ENCODE data around the gene NEUROD2. TPM values are rescaled to one million over a fixed set of nuclear protein-coding genes. Genes with fewer than 3 reads are reported as not detected.

The NEUROD2 gene
- total and polyA plus RNA-seq, 2 of the 8 experiments (the other 6 are each of a cell fraction or from before 2014, with no cell fraction given): not detected

- Histone ChIP-seq H2BK120ac (replicated peaks; ENCODE audit: low read depth, low read length) (no peak overlapping the region), H4K8ac (ENCODE audit: extremely low read depth, insufficient read depth, low read length) (no peak overlapping the region), H2BK20ac (ENCODE audit: low read length) (no peak overlapping the region), H3K36me3 (ENCODE audit: control insufficient read depth in 2 of 4, insufficient read depth in 4 of 4, low read length in 3 of 4) (no peaks in the 10 kb centered on the region), H3K4ac (replicated peaks; ENCODE audit: insufficient read length, low read depth, low read length) (no peak overlapping the region), H2BK15ac (ENCODE audit: low read length) (no peak overlapping the region), H3K4me2 (ENCODE audit: insufficient read depth in 1 of 2, low read depth in 2 of 2, low read length in 2 of 2) (peak overlapping the region; percentile 90), H3K23ac (ENCODE audit: insufficient read length) (no peak overlapping the region), H3K18ac (ENCODE audit: extremely low read depth, low read length) (no peak overlapping the region; the same call in 1 of the 2 replicates), H3K4me3 (ENCODE audit: extremely low read depth in 1 of 4, insufficient read depth in 2 of 4, low read depth in 3 of 4, low read length in 4 of 4) (peak overlapping the region; percentile 19 to 59 (median 32); a peak in 6 of 8 replicates), H2BK5ac (ENCODE audit: low read depth, low read length) (no peak overlapping the region), H3K79me2 (ENCODE audit: control insufficient read depth in 1 of 2, insufficient read depth in 2 of 2, low read length in 2 of 2) (no peaks in the 10 kb centered on the region), H2BK12ac (ENCODE audit: low read depth, low read length) (0 out of 2 replicates have a peak overlapping the region, but pooled peaks have one; percentile 92), H4K5ac (ENCODE audit: insufficient read length, low read depth, low read length) (no peak overlapping the region), H3K9ac (replicated peaks in 1 of 4; ENCODE audit: extremely low read depth in 1 of 4, low read depth in 3 of 4, low read length in 3 of 4) (no peak overlapping the region), H4K20me1 (replicated peaks in 1 of 2; ENCODE audit: control insufficient read depth in 1 of 2, insufficient read depth in 2 of 2, low read length in 2 of 2) (peaks cover 3 to 15% of the 10 kb centered on the region in 2 experiments), H3K56ac (replicated peaks; ENCODE audit: insufficient read length, low read depth, low read length) (no peak overlapping the region), H3K4me1 (replicated peaks in 1 of 4; ENCODE audit: control insufficient read depth in 3 of 4, insufficient read depth in 4 of 4, low read length in 3 of 4) (peaks cover 5 to 53% (median 32%) of the 10 kb centered on the region in 4 experiments), H3K14ac (ENCODE audit: insufficient read length) (no peak overlapping the region), H3K27me3 (replicated peaks in 1 of 4; ENCODE audit: control insufficient read depth in 3 of 4, extremely low read depth in 1 of 4, insufficient read depth in 3 of 4, low read length in 3 of 4) (peaks cover 86 to 100% (median 98%) of the 10 kb centered on the region in 4 experiments), H2AFZ (ENCODE audit: low read length) (no peak overlapping the region), H2AK5ac (ENCODE audit: low read depth, low read length) (no peak overlapping the region), H3K23me2 (ENCODE audit: low read depth, low read length) (peaks cover 14% of the 10 kb centered on the region; the same call in 1 of the 2 replicates), H3K79me1 (ENCODE audit: low read depth, low read length) (no peaks in the 10 kb centered on the region), H4K91ac (replicated peaks; ENCODE audit: insufficient read length, low read length) (no peak overlapping the region), H3K9me3 (ENCODE audit: insufficient read depth in 2 of 2, low read depth in 1 of 2, low read length in 1 of 2) (no peaks in the 10 kb centered on the region), H3K27ac (ENCODE audit: low read depth, low read length) (no peak overlapping the region)
- FAIRE-seq (no peak), DNase-seq (ENCODE audit: low read depth in 1 of 2, low spot score in 2 of 2) (peak in 1 of 2 experiments; percentile 79)
- POLR2A ChIA-PET (ENCODE audit: partially characterized antibody): interaction anchor here (1.0 to 2.7 kb wide), 9 partner anchors 7 to 66 kb away, joined by 3 to 15 read pairs (median 5); no protein-coding TSS in a partner anchor
- CTCF ChIA-PET (ENCODE audit: partially characterized antibody): interaction anchor here (1.1 to 10.7 kb wide), 6 partner anchors 8 to 65 kb away, joined by 3 to 140 read pairs (median 8); partner anchors contain the start of gene PPP1R1B
- 1% methylated on average over 16 of the region's 31 CpGs; no CpG with 5 or more reads in 1 of the 2 experiments for WGBS, 2 experiments (ENCODE audit: extremely low coverage in 1 of 2, insufficient coverage in 1 of 2, insufficient read length in 1 of 2, insufficient replicate concordance in 2 of 2, low coverage in 1 of 2, low lambda C conversion rate in 2 of 2, missing lambda C conversion rate in 1 of 2)
- TF ChIP-seq KDM4A (IDR thresholded peaks at IDR 0.05; ENCODE audit: low read depth, low read length, severe bottlenecking): no peak
- TF ChIP-seq RAD21 (IDR thresholded peaks at IDR 0.05 in 1 of 2, conservative IDR thresholded peaks at IDR 0.05 in 1 of 2; ENCODE audit: low read depth in 2 of 2, low read length in 2 of 2): no peak
- TF ChIP-seq SRF (IDR thresholded peaks at IDR 0.05; ENCODE audit: low read depth, low read length): no peak
- no peak for TF ChIP-seq EGR1 (IDR thresholded peaks at IDR 0.05; ENCODE audit: borderline replicate concordance, low read depth, low read length)
- no peak for TF ChIP-seq CHD1 (IDR thresholded peaks at IDR 0.05; ENCODE audit: low read depth, low read length)
- 0 out of 2 replicates have a peak, but pooled peaks have one; percentile 33 for TF ChIP-seq KDM1A (IDR thresholded peaks at IDR 0.05; ENCODE audit: borderline replicate concordance, low read length)
- TF ChIP-seq E2F6 (IDR thresholded peaks at IDR 0.05): 0 out of 2 replicates have a peak, but pooled peaks have one; percentile 26
- TF ChIP-seq GABPA (IDR thresholded peaks at IDR 0.05; ENCODE audit: borderline replicate concordance, insufficient read depth, low read length): no peak
- TF ChIP-seq CEBPB (IDR thresholded peaks at IDR 0.05; ENCODE audit: low read depth, low read length): no peak
- TF ChIP-seq SAP30 (IDR thresholded peaks at IDR 0.05; ENCODE audit: insufficient read depth, insufficient replicate concordance, low read length): no peak
- TF ChIP-seq EP300 (IDR thresholded peaks at IDR 0.05; ENCODE audit: borderline replicate concordance in 1 of 2, low read depth in 2 of 2, low read length in 2 of 2): no peak
Observed at GRCh38 chr17:39604911-39605491, 2.7 kb downstream of the NEUROD2 start.
